GM13977 (cell line): Measurements from ENCODE around the gene RNASE1.
"Not testable (repeated sequence)": the region's sequence is repeated elsewhere in the genome, so short reads cannot be mapped to it uniquely, and the experiment has no call there.

ENCODE experiments used
- DNase-seq: peaks from one replicate; pipeline ENCODE4 v3.0.0; 2012; ENCODE audit warnings: low spot score
- in situ Hi-C: fragments of 300-500 bp; cut with MboI; formaldehyde crosslinking; loops from one replicate; pipeline ENCODE4 v1.12.0; 2022; ENCODE audit warnings: low sequenced_read_pairs, low pct_unique_long_range_greater_than_20kb, mixed read lengths, inconsistent platforms; ENCODE audit not compliant: unreplicated experiment
- TF ChIP-seq, protein P1 (sequence below): IDR thresholded peaks from 2 replicates; pipeline ENCODE4 v1.5.1; 2012; ENCODE audit warnings: mild to moderate bottlenecking, control low read depth; ENCODE audit not compliant: insufficient read depth; ENCODE audit errors: extremely low read depth, missing control alignments

The RNASE1 gene

DNA sequence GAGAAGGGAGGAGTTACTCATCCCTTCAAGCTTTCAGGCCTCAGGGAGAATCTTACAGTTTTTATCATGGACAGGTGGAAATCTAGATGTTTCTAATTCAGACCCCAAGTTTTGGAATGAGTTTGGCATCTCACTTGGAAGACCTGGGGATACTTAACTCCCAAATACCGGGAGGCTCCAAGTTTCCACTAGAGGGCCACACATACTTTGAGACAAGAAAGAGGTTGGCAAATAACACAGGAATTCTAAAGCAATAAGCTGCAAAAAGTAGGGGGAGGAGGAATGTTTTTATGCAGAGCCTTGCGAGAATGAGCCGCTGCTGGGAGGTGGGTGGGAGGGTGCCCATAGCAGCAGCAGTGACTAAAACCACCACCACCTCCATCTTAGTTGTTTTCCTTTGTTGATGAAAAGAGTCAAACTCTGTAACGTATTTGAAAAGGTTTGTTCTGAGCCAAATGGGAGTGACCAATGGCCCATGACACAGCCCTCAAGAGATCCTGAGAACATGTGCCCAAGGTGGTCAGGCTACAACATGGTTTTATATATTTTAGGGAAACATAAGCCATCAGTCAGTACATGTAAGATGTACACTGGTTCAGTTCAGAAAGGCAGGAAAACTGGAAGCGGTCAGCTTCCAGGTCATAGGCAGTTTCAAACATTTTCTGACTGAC is 34.2 kb upstream of the RNASE1 start:
- in situ Hi-C loops, result no loop called here
- TF ChIP-seq, protein P1, sequence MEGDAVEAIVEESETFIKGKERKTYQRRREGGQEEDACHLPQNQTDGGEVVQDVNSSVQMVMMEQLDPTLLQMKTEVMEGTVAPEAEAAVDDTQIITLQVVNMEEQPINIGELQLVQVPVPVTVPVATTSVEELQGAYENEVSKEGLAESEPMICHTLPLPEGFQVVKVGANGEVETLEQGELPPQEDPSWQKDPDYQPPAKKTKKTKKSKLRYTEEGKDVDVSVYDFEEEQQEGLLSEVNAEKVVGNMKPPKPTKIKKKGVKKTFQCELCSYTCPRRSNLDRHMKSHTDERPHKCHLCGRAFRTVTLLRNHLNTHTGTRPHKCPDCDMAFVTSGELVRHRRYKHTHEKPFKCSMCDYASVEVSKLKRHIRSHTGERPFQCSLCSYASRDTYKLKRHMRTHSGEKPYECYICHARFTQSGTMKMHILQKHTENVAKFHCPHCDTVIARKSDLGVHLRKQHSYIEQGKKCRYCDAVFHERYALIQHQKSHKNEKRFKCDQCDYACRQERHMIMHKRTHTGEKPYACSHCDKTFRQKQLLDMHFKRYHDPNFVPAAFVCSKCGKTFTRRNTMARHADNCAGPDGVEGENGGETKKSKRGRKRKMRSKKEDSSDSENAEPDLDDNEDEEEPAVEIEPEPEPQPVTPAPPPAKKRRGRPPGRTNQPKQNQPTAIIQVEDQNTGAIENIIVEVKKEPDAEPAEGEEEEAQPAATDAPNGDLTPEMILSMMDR, result no peak
- no peak for DNase-seq

DNA sequence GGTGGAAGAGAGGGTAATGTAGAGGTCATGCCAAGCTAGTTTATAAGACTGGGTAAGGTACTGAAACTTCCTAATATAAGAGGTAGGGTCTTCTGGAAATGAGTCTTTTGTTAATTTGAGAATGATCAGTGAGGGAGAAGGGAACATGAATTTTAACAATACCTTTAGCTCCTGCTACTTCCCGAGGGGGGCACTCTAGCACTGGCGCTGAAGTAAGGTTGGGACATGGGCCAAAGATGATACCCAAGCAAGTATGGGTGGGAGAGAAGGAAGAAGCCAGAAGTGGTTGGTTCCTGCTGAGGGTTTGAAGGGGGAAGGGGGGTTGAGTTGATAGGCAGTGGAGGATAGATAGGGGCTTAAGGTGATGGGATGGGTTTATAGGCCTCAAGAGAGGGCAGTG is 32.3 kb upstream of the RNASE1 start:
- TF ChIP-seq, protein P1, result no peak
- DNase-seq, result no peak
- in situ Hi-C loops, result no loop called here

DNA sequence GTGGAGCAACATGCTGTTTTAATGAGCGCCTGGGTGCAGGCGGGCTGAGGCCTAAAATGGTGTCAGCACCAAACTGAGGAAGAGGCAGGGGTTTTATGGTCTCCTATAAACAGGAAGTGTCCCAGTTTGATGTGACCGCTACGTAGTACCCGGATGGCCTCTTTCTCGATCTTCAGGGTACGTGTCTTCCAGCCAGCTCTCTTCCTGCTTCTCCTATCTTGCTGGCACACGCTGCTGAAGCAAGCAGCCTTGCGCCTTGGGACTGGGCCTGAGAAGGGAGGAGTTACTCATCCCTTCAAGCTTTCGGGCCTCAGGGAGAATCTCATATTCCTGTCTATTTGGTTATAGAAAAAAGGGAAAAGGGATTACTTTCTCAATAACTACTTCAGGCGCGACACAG is 28.2 kb upstream of the RNASE1 start:
- in situ Hi-C loops, result no loop called here
- no peak for DNase-seq

DNA sequence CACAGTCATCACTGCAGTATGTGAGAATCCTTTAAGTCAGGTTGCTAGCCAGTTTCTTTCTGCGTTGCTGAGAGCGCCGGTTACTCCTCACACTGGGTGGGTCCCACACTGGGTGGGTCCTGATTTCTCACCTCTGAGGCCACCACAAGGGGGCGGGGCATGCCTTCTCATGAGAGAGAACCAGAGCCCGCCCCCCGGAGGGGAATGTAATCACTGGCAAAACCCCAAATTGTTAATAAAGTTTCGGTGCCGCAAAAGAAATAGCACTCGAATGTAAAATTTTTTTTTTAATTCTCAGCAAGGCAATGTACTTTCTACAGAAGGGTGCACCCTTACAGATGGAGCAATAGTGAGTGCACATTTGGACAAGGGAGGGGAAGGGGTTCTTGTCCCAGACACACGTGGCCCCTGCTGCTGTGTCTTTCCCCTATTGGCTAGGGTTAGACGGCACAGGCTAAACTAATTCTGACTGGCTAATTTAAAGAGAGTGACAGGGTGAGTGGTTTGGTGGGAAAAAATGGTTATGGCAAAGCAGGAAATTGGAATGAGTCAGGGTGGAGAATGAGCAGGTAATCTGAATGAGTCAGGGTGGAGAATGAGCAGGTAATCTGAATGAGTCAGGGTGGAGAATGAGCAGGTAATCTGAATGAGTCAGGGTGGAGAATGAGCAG is 25.5 kb upstream of the RNASE1 start:
- DNase-seq, in situ Hi-C loops: not testable (repeated sequence)

More for the DNA sequence above, 28.2 kb upstream of the RNASE1 start:
- TF ChIP-seq, protein P1, result no peak

DNA sequence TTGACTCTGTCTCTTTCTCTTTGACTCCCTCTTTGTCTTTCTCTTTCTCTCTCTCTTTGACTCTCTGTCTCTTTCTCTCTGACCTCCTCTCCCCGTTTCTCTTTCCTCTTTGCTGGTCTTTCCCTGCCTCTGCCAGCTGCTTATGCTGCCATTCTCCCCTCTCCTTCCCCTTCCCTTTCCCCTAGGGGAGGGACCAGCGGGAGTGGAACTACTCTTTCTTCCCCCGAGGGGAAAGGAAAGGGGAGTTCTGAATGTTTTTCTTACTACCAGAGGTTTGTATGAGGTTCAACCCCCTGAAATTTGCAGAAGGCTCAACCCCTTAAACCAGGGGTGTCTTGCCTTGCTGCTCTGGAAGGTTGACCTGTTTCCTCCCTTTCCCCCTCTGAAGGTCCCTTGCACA is 24.7 kb upstream of the RNASE1 start:
- no peak for DNase-seq
- TF ChIP-seq, protein P1, result no peak
- in situ Hi-C loops, result no loop called here

DNA sequence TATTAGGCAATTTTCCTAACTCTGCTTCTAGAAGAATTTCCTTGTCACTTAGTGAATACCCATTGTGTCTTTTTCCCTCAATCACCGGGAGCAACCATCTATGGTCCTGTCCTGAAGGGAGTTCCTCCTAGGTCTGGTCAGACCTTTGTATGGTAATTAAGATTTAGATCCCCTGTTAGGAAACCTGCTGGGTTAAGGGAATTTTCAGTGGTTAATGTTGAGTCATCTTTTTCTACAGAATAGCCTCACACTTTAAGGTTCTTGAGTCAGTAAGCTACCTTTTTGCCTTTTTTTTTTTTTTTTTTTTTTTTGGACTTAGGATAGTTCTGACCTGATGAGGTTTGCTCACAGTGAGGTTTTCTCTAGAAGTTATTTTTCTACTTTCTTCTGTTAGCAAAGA is 24.0 kb upstream of the RNASE1 start:
- DNase-seq, in situ Hi-C loops: not testable (repeated sequence)

DNA sequence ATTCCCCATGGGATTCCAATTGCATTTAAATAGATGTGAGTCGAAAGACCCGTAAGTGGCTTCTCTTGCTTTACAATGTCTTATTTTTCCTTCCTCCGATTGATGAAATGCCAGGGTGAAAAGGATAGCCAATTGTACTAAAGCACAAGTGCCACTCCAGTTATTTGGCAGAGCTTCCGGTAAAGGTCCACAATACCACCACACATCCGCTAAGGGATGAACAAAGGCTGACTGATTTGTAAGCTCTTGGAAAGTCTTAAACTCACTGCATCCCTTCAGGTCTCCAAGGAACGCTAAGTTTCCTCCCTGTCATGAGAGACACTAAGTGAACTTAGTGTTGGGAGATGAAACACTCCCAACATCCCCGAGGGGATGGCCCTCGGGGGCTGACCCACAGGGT is 21.2 kb upstream of the RNASE1 start:
- no peak for DNase-seq
- TF ChIP-seq, protein P1, result no peak
- in situ Hi-C loops, result no loop called here

DNA sequence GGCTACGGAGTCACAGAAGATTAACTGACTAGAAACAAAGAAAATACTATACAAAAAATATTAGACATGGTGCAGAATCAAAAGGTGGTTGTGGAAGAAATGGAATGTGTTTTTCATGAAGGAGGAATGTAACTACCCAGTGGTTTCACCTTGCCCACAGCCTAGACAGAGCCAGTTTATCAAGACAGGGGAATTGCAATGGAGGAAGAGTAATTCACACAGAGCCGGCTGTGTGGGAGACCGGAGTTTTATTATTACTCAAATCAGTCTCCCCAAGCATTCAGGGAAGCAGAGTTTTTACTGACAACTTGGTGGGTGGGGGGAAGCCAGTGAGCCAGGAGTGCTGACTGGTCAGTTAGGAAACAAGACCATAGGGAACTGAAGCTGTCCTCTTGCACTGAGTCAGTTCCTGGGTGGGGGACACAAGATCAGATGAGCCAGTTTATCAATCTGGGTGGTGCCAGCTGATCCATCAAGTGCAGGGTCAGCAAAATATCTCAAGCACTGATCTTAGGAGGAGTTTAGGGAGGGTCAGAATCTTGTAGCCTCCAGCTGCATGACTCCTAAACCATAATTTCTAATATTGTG is 19.0 kb upstream of the RNASE1 start:
- in situ Hi-C loops, result not testable (repeated sequence)

More for the DNA sequence above, 19.0 kb upstream of the RNASE1 start:
- not testable (repeated sequence) for DNase-seq
